Mesothelial cell of epicardium (in vitro differentiated cells): ENCODE results near the gene EDEM3. TPM values are rescaled to one million over a fixed set of nuclear protein-coding genes. Genes with fewer than 3 reads are reported as not detected.

Source experiments
- DNase-seq, 2 experiments: peaks; one replicate each; pipeline ENCODE4 v3.0.0; 2021; ENCODE audit warnings: low spot score in 2 of 2; ENCODE audit not compliant: unreplicated experiment in 2 of 2
- H3K27ac Mint-ChIP-seq: 2 replicates; pipeline ENCODE4 v1.8.0; 2021; ENCODE audit warnings: mixed read lengths
- H3K27me3 Mint-ChIP-seq: 2 replicates; pipeline ENCODE4 v1.8.0; 2021; ENCODE audit warnings: low read depth, mixed read lengths
- H3K36me3 Mint-ChIP-seq: 2 replicates; pipeline ENCODE4 v1.8.0; 2021; ENCODE audit warnings: mixed read lengths
- H3K4me1 Mint-ChIP-seq: 2 replicates; pipeline ENCODE4 v1.8.0; 2021; ENCODE audit warnings: mixed read lengths
- H3K4me3 Mint-ChIP-seq: 2 replicates; pipeline ENCODE4 v1.8.0; 2021; ENCODE audit warnings: mild to moderate bottlenecking, moderate library complexity, mixed read lengths
- H3K9me3 Mint-ChIP-seq: 2 replicates; pipeline ENCODE4 v1.8.0; 2021; ENCODE audit warnings: mixed read lengths
- total RNA-seq: library from RNA; stranded (reverse); gene quantifications from 3 replicates; pipeline ENCODE4 v1.2.1, GENCODE V29; 2021
- TF ChIP-seq, protein P1 (sequence below): fragments of 200-600 bp; sonication (generic); IDR thresholded peaks from one replicate; pipeline ENCODE4 v1.5.0; 2021; ENCODE audit warnings: antibody characterized with exemption; ENCODE audit not compliant: unreplicated experiment

Gene EDEM3
- total RNA-seq, 1 donor from 2014 or later: 25.4 TPM

DNA sequence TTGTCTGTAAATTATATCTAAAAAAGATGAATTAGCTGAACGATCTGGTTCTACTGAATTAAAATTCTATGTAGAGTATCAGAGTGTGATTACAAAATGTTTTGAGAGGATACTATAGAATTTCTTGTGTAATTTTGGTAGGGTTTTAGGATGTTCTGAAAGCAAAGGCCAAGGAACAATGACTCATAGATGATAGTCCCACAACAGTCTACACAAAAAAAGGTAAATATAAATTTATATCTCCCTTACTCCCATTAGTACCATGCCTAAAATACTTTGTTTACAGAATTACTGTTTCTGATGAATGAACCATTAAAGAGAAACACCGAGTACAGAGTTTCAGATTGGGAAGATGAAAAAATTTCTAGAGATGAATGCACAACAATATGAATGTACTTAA, 9.5 kb downstream of the EDEM3 start:
- H3K4me3 Mint-ChIP-seq: no peak overlapping the region
- no peaks in the 10 kb centered on the region for H3K9me3 Mint-ChIP-seq
- no peak overlapping the region for H3K27ac Mint-ChIP-seq
- DNase-seq: no peak
- peaks cover 2% of the 10 kb centered on the region for H3K4me1 Mint-ChIP-seq
- TF ChIP-seq, protein P1, sequence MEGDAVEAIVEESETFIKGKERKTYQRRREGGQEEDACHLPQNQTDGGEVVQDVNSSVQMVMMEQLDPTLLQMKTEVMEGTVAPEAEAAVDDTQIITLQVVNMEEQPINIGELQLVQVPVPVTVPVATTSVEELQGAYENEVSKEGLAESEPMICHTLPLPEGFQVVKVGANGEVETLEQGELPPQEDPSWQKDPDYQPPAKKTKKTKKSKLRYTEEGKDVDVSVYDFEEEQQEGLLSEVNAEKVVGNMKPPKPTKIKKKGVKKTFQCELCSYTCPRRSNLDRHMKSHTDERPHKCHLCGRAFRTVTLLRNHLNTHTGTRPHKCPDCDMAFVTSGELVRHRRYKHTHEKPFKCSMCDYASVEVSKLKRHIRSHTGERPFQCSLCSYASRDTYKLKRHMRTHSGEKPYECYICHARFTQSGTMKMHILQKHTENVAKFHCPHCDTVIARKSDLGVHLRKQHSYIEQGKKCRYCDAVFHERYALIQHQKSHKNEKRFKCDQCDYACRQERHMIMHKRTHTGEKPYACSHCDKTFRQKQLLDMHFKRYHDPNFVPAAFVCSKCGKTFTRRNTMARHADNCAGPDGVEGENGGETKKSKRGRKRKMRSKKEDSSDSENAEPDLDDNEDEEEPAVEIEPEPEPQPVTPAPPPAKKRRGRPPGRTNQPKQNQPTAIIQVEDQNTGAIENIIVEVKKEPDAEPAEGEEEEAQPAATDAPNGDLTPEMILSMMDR: no peak
- H3K36me3 Mint-ChIP-seq: no peaks in the 10 kb centered on the region
- no peaks in the 10 kb centered on the region for H3K27me3 Mint-ChIP-seq

DNA sequence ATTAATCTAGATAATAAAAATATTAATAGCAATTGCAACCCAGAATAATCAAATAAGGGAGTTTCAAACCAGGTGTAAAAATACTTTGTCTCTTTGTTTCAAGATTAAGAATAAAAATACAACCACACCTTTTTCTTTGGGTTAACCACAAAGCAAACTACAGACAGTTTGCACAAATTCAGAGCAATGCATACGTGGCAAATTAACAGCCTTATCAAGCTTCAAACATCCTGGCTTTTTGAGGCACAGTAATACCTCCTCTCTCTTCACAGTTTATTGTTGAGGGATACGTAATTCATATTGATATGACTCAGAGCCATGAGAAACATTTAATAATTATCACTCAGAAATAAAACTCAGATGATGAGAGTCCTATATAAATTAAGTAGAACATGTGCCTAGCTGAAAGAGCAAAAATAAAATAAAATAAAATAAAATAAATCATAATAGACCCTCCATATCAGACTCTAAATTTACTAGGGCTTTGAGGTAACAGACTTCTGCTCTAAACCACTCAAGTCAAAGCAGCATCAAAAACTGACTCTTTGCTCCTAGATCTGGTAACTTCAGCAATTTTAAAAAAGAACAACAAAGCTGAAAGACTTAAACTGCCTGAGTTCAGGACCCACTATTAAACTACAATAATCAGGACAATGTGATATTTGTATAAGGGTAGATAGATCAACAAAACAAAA, 11.4 kb downstream of the EDEM3 start:
- TF ChIP-seq, protein P1: no peak

DNA sequence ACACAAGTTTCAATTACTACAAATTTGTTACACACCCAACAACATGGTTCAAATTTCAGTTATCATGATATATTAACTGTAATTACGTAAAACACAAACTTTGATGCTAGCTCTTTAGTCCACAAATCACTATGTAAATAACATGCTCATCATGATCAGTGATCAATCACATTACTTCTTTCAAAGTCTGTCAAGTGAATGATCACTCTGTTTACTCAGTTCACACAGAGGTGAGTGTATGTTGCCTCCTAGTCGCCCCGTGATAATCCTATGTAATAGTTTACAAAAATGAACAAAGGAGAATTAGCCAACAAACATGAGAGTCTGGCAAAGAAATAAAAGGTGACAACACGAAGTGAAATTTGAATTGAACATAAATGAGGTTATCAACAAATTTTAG, 14.3 kb downstream of the EDEM3 start:
- H3K27me3 Mint-ChIP-seq: no peaks in the 10 kb centered on the region
- no peaks in the 10 kb centered on the region for H3K9me3 Mint-ChIP-seq
- no peak overlapping the region for H3K4me3 Mint-ChIP-seq
- TF ChIP-seq, protein P1: no peak
- DNase-seq: no peak
- H3K27ac Mint-ChIP-seq: no peak overlapping the region
- H3K4me1 Mint-ChIP-seq: peaks cover 2% of the 10 kb centered on the region
- peaks cover 5% of the 10 kb centered on the region for H3K36me3 Mint-ChIP-seq

More for the DNA sequence above, 11.4 kb downstream of the EDEM3 start:
- H3K36me3 Mint-ChIP-seq: no peaks in the 10 kb centered on the region
- H3K27ac Mint-ChIP-seq: no peak overlapping the region
- no peak overlapping the region for H3K4me3 Mint-ChIP-seq
- H3K9me3 Mint-ChIP-seq: no peaks in the 10 kb centered on the region
- DNase-seq: no peak
- no peaks in the 10 kb centered on the region for H3K27me3 Mint-ChIP-seq
- peaks cover 2% of the 10 kb centered on the region for H3K4me1 Mint-ChIP-seq

DNA sequence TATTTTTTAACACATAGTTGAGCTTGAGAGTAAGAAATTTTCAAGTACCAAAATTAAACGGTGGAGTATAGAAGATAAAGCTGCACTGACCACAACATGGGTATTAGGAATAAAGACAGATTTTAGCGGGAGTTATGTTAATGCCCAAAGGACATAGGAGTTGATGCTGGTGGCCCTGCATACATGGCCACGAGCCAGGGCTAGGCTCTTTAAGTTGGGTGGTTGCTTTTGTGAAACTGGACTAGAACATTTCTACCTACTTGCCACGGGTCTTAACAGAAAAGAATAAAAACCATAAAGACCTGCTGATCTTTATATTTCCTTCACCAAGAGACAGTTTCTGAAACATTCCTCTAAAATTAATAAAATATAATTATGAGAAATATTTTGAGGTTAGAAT, 14.9 kb downstream of the EDEM3 start:
- TF ChIP-seq, protein P1: no peak
- H3K4me3 Mint-ChIP-seq: no peak overlapping the region
- DNase-seq: no peak
- no peaks in the 10 kb centered on the region for H3K27me3 Mint-ChIP-seq
- no peak overlapping the region for H3K27ac Mint-ChIP-seq
- H3K9me3 Mint-ChIP-seq: no peaks in the 10 kb centered on the region
- H3K4me1 Mint-ChIP-seq: peaks cover 2% of the 10 kb centered on the region
- H3K36me3 Mint-ChIP-seq: peaks cover 9% of the 10 kb centered on the region

DNA sequence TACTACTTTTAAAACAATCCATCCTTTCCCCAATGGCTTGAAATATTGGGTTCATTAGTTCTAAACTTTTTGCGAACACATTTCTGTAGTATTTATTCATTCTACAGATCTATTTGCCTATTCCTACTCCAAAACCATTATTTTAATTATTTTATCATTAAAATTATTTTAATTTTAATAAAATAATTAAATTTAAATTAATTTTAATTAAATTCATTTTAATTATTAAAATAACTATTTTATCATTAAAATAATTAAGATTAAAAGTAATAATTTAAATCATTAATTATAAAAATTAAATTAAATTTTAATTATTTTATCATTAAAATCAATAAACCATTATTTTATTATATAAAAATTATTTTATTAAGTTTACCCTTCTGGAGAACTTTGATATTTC, 15.6 kb downstream of the EDEM3 start:
- no peaks in the 10 kb centered on the region for H3K27me3 Mint-ChIP-seq
- DNase-seq: no peak
- no peak overlapping the region for H3K4me3 Mint-ChIP-seq
- H3K4me1 Mint-ChIP-seq: peaks cover 2% of the 10 kb centered on the region
- H3K36me3 Mint-ChIP-seq: peaks cover 9% of the 10 kb centered on the region
- H3K27ac Mint-ChIP-seq: no peak overlapping the region
- no peaks in the 10 kb centered on the region for H3K9me3 Mint-ChIP-seq
- TF ChIP-seq, protein P1: no peak
